Activated CD4-positive, alpha-beta T cell treated with anti-CD3 and anti-CD28 coated beads for 36 hours (primary cell): ENCODE measurements around the gene CCDC91. TPM values are rescaled to one million over a fixed set of nuclear protein-coding genes. Genes with fewer than 3 reads are reported as not detected.
A peak's percentile ranks its signal among the peaks of the same experiment; 100 is the strongest.

Source experiments
- ATAC-seq: fragments of 200-7000 bp; cut with Tn5 transposase; one replicate; pipeline ENCODE4 v1.10.0; 2021; ENCODE audit warnings: mild to moderate bottlenecking, moderate library complexity
- CTCF ChIA-PET: fragments of 350-600 bp; sonication (Branson Sonifier 250); formaldehyde crosslinking; loops from one replicate; lab custom pipeline; 2021; ENCODE audit warnings: antibody characterized with exemption; lab: Charles Lee
- POLR2A ChIA-PET: fragments of 350-600 bp; sonication (Branson Sonifier 250); formaldehyde crosslinking; loops from one replicate; lab custom pipeline; 2021; ENCODE audit warnings: antibody characterized with exemption, inconsistent platforms; lab: Charles Lee
- DNase-seq: peaks from one replicate; pipeline ENCODE4 v3.0.0-alpha.2; 2020
- H3K27ac Mint-ChIP-seq: one replicate; pipeline ENCODE4 v1.8.0; 2021; ENCODE audit warnings: mixed read lengths
- H3K27me3 Mint-ChIP-seq: one replicate; pipeline ENCODE4 v1.8.0; 2021; ENCODE audit warnings: mixed read lengths
- H3K36me3 Mint-ChIP-seq: one replicate; pipeline ENCODE4 v1.8.0; 2021; ENCODE audit warnings: low read depth, mixed read lengths
- H3K4me1 Mint-ChIP-seq: one replicate; pipeline ENCODE4 v1.8.0; 2021; ENCODE audit warnings: mixed read lengths
- H3K4me3 Mint-ChIP-seq: one replicate; pipeline ENCODE4 v1.8.0; 2021; ENCODE audit warnings: mild to moderate bottlenecking, moderate library complexity, mixed read lengths
- H3K9me3 Mint-ChIP-seq: one replicate; pipeline ENCODE4 v1.8.0; 2021; ENCODE audit warnings: low read depth, mixed read lengths
- intact Hi-C, 2 experiments: fragments of 100-400 bp; cut with DNase I in 1 of 2; cut with micrococcal nuclease in 1 of 2; formaldehyde crosslinking; loops; one replicate each; pipeline versions ENCODE4 v1.14.2 to v1.15.1; 2022 to 2024; cut with DNase I, micrococcal nuclease
- total RNA-seq, 2 experiments: library from RNA; stranded (reverse); gene quantifications; one replicate each; pipeline ENCODE4 v1.2.3, GENCODE V29; 2021

CCDC91 gene
- 10 to 100 TPM; 13.9 to 16.0 TPM for total RNA-seq

DNA sequence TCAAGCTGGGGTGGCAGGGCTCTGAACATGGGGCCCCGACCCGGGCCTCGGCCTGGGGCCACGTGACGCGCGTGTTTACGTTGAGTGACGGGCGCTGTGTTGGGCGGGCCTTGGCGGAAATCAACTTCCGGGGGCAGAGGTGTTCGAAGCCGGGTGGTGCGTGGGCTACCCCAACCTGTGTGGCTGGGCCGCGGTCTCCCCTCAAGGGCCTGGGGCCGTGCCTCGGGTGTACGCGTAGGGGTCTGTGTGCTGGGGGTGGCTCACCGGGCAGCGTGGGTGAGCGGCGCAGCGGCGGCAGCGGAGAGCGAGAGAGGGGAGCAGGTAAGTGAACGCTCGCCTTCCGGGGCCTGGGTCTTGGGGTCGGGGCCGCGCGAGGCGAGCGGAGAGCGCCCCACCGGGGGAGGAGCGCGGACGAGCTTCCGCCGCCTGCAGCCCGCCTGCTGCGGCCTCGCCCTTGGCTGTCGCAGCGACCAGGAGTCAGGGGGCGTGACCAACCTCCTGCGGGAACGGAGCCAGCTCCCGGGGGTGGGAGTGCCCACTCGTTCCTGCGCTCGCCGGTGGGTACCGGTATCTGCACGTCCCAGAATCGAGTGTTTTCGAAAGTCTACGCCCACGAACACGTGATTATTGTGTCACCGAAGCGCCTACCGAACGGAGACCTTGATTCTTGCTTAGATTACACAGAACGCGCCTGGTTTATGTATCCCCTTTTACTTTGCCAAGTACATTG lies at the start of gene CCDC91:
Gene CCDC91 (plus strand): TSS at position 136 of the 730 bp plus-strand sequence. CDS start 66,760 bp downstream, outside the sequence.
- ChIA-PET CTCF (interaction anchor here (0.6 to 2.2 kb wide), 6 partner anchors 12 to 369 kb away, joined by 3 to 9 read pairs (median 4); no protein-coding TSS in a partner anchor), POLR2A (interaction anchor here (0.7 kb wide), 1 partner anchor 63 kb away, joined by 3 read pairs; no protein-coding TSS in a partner anchor)
- Mint-ChIP-seq H3K4me1 (peaks cover 65% of the 10 kb centered on the region), H3K27me3 (no peaks in the 10 kb centered on the region), H3K36me3 (peaks cover 27% of the 10 kb centered on the region), H3K27ac (peak within 1 kb of the TSS; percentile 99), H3K4me3 (peak within 1 kb of the TSS; percentile 89), H3K9me3 (peaks cover 10% of the 10 kb centered on the region)
- ATAC-seq (peak; percentile 83), DNase-seq (peak; percentile 93)
- intact Hi-C loops = loop anchor here (1.0 to 10.0 kb wide), 10 partner anchors 32 to 1192 kb away; partner anchors contain the start of genes ERGIC2 (in 1 of the 2), KLHL42 (in 1 of the 2), MANSC4 (in 1 of the 2) and MRPS35 (in 1 of the 2)

GRCh38 chr12:28144059-28144458 lies 46.2 kb upstream of the CCDC91 start:
- H3K4me1 Mint-ChIP-seq = no peaks in the 10 kb centered on the region
- ChIA-PET CTCF (no interaction called here), POLR2A (no interaction called here)
- intact Hi-C loops = no loop called here
- no peaks in the 10 kb centered on the region for H3K36me3 Mint-ChIP-seq
- H3K27ac Mint-ChIP-seq = no peak overlapping the region
- no peak for ATAC-seq
- no peaks in the 10 kb centered on the region for H3K27me3 Mint-ChIP-seq
- no peaks in the 10 kb centered on the region for H3K9me3 Mint-ChIP-seq
- no peak for DNase-seq
- H3K4me3 Mint-ChIP-seq = no peak overlapping the region

- POLR2A ChIA-PET = no interaction called here
- Mint-ChIP-seq H3K27me3 (no peaks in the 10 kb centered on the region), H3K36me3 (no peaks in the 10 kb centered on the region), H3K27ac (no peak overlapping the region), H3K4me1 (no peaks in the 10 kb centered on the region), H3K4me3 (no peak overlapping the region), H3K9me3 (no peaks in the 10 kb centered on the region)
- CTCF ChIA-PET = no interaction called here
- DNase-seq = no peak
- intact Hi-C loops = no loop called here
- ATAC-seq = no peak
Measured at GRCh38 chr12:28144532-28144931, 45.7 kb upstream of the CCDC91 start.

- ChIA-PET POLR2A (no interaction called here), CTCF (no interaction called here)
- no peak overlapping the region for H3K4me3 Mint-ChIP-seq
- intact Hi-C loops = no loop called here
- DNase-seq (no peak), ATAC-seq (no peak)
- no peaks in the 10 kb centered on the region for H3K27me3 Mint-ChIP-seq
- H3K36me3 Mint-ChIP-seq = no peaks in the 10 kb centered on the region
- no peaks in the 10 kb centered on the region for H3K4me1 Mint-ChIP-seq
- no peak overlapping the region for H3K27ac Mint-ChIP-seq
- H3K9me3 Mint-ChIP-seq = no peaks in the 10 kb centered on the region
Measured at GRCh38 chr12:28145216-28145615, 45.0 kb upstream of the CCDC91 start.

DNA sequence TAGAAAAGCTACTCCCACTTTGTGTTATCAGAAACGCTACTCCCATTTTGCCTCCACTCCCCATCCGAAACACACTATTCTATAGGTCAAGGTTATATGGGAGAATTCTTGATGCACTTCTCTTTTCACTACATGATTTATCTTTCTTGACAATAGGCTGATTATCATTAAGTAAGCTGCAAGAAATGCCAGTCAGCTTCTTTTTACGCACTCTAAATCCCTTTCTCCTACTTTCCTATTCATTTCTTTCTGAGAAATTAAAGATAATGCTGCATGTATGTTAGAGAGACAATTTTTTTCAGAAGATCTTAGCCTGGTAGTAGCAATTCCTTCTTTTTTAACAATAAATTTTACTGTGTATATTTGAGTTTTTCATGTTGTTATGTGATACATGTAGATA lies 41.0 kb upstream of the CCDC91 start:
- Mint-ChIP-seq H3K27me3 (no peaks in the 10 kb centered on the region), H3K9me3 (peaks cover 5% of the 10 kb centered on the region), H3K36me3 (no peaks in the 10 kb centered on the region), H3K4me3 (no peak overlapping the region), H3K27ac (no peak overlapping the region), H3K4me1 (no peaks in the 10 kb centered on the region)
- ATAC-seq (no peak), DNase-seq (no peak)
- intact Hi-C loops = no loop called here
- CTCF ChIA-PET = no interaction called here
- POLR2A ChIA-PET = no interaction called here

GRCh38 chr12:28156362-28156761 lies 33.9 kb upstream of the CCDC91 start:
- DNase-seq (no peak), ATAC-seq (no peak)
- no peaks in the 10 kb centered on the region for H3K4me1 Mint-ChIP-seq
- H3K27me3 Mint-ChIP-seq = no peaks in the 10 kb centered on the region
- intact Hi-C loops = no loop called here
- peaks cover 2% of the 10 kb centered on the region for H3K36me3 Mint-ChIP-seq
- H3K9me3 Mint-ChIP-seq = no peaks in the 10 kb centered on the region
- H3K4me3 Mint-ChIP-seq = no peak overlapping the region
- ChIA-PET CTCF (no interaction called here), POLR2A (no interaction called here)
- no peak overlapping the region for H3K27ac Mint-ChIP-seq

GRCh38 chr12:28156804-28157203 lies 33.5 kb upstream of the CCDC91 start:
- ATAC-seq (no peak), DNase-seq (no peak)
- ChIA-PET POLR2A (no interaction called here), CTCF (no interaction called here)
- no peaks in the 10 kb centered on the region for H3K27me3 Mint-ChIP-seq
- H3K36me3 Mint-ChIP-seq = peaks cover 2% of the 10 kb centered on the region
- no peaks in the 10 kb centered on the region for H3K9me3 Mint-ChIP-seq
- no peak overlapping the region for H3K27ac Mint-ChIP-seq
- no peak overlapping the region for H3K4me3 Mint-ChIP-seq
- intact Hi-C loops = no loop called here
- no peaks in the 10 kb centered on the region for H3K4me1 Mint-ChIP-seq

- DNase-seq = no peak
- Mint-ChIP-seq H3K36me3 (peaks cover 8% of the 10 kb centered on the region), H3K27ac (no peak overlapping the region), H3K4me1 (no peaks in the 10 kb centered on the region), H3K27me3 (no peaks in the 10 kb centered on the region), H3K4me3 (no peak overlapping the region), H3K9me3 (no peaks in the 10 kb centered on the region)
- intact Hi-C loops = no loop called here
- ChIA-PET CTCF (no interaction called here), POLR2A (no interaction called here)
- ATAC-seq = no peak
Measured at GRCh38 chr12:28158353-28158752, 31.9 kb upstream of the CCDC91 start.

DNA sequence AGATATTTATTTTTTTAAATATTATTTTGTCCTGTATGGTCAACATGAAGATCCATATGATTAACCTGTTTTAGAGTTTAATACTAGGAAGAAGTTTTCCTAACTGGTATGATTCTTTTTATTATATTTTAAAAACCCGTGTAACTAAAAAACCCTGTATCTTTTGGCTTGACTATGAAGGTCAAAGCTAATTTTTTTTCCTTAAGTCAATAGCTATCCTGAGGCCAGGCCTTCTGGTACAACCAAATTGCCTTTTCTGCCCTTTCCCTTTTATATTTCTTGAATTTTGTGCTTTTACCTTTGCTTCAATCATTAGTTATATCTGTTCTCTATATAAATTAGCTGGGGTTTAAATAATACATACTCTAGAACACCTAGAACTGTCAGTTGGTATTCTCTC lies 30.6 kb upstream of the CCDC91 start:
- no peaks in the 10 kb centered on the region for H3K27me3 Mint-ChIP-seq
- ATAC-seq = no peak
- DNase-seq = no peak
- no peaks in the 10 kb centered on the region for H3K4me1 Mint-ChIP-seq
- POLR2A ChIA-PET = no interaction called here
- H3K36me3 Mint-ChIP-seq = peaks cover 8% of the 10 kb centered on the region
- CTCF ChIA-PET = no interaction called here
- H3K27ac Mint-ChIP-seq = no peak overlapping the region
- intact Hi-C loops = no loop called here
- no peaks in the 10 kb centered on the region for H3K9me3 Mint-ChIP-seq
- H3K4me3 Mint-ChIP-seq = no peak overlapping the region

GRCh38 chr12:28161697-28162096 lies 28.6 kb upstream of the CCDC91 start:
- Mint-ChIP-seq H3K36me3 (peaks cover 8% of the 10 kb centered on the region), H3K9me3 (no peaks in the 10 kb centered on the region), H3K27me3 (no peaks in the 10 kb centered on the region), H3K4me3 (no peak overlapping the region), H3K27ac (no peak overlapping the region), H3K4me1 (no peaks in the 10 kb centered on the region)
- ATAC-seq (no peak), DNase-seq (no peak)
- ChIA-PET POLR2A (no interaction called here), CTCF (no interaction called here)
- intact Hi-C loops = no loop called here

- CTCF ChIA-PET = no interaction called here
- Mint-ChIP-seq H3K4me1 (no peaks in the 10 kb centered on the region), H3K27ac (no peak overlapping the region), H3K4me3 (no peak overlapping the region), H3K36me3 (peaks cover 8% of the 10 kb centered on the region), H3K9me3 (no peaks in the 10 kb centered on the region), H3K27me3 (no peaks in the 10 kb centered on the region)
- POLR2A ChIA-PET = no interaction called here
- intact Hi-C loops = no loop called here
- ATAC-seq (no peak), DNase-seq (no peak)
Measured at GRCh38 chr12:28162697-28163096, 27.6 kb upstream of the CCDC91 start.

GRCh38 chr12:28164644-28165275 lies 25.5 kb upstream of the CCDC91 start:
- no peak overlapping the region for H3K4me3 Mint-ChIP-seq
- no peaks in the 10 kb centered on the region for H3K27me3 Mint-ChIP-seq
- no peak overlapping the region for H3K27ac Mint-ChIP-seq
- intact Hi-C loops = no loop called here
- no peaks in the 10 kb centered on the region for H3K9me3 Mint-ChIP-seq
- ChIA-PET POLR2A (interaction anchor here (0.5 kb wide), 1 partner anchor 9 kb away, joined by 13 read pairs; no protein-coding TSS in a partner anchor), CTCF (interaction anchor here (1.1 kb wide), 1 partner anchor 14 kb away, joined by 4 read pairs; no protein-coding TSS in a partner anchor)
- DNase-seq (no peak), ATAC-seq (no peak)
- peaks cover 8% of the 10 kb centered on the region for H3K36me3 Mint-ChIP-seq
- no peaks in the 10 kb centered on the region for H3K4me1 Mint-ChIP-seq
